ENCODE data around the gene CAMTA1.

GRCh38 chr1:7339014-7339413 lies 553.8 kb downstream of the CAMTA1 start:
- TF ChIP-seq EZH2 (IDR thresholded peaks at IDR 0.05; ENCODE audit: borderline replicate concordance): no peak
- TF ChIP-seq, protein P1, sequence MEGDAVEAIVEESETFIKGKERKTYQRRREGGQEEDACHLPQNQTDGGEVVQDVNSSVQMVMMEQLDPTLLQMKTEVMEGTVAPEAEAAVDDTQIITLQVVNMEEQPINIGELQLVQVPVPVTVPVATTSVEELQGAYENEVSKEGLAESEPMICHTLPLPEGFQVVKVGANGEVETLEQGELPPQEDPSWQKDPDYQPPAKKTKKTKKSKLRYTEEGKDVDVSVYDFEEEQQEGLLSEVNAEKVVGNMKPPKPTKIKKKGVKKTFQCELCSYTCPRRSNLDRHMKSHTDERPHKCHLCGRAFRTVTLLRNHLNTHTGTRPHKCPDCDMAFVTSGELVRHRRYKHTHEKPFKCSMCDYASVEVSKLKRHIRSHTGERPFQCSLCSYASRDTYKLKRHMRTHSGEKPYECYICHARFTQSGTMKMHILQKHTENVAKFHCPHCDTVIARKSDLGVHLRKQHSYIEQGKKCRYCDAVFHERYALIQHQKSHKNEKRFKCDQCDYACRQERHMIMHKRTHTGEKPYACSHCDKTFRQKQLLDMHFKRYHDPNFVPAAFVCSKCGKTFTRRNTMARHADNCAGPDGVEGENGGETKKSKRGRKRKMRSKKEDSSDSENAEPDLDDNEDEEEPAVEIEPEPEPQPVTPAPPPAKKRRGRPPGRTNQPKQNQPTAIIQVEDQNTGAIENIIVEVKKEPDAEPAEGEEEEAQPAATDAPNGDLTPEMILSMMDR (IDR thresholded peaks at IDR 0.05; ENCODE audit: poor library complexity): no peak
- no peak for TF ChIP-seq EZH2phosphoT487 (IDR thresholded peaks at IDR 0.05; ENCODE audit: low read depth, severe bottlenecking, unreplicated experiment)

Data from hepatocyte (in vitro differentiated cells).